Kidney (tissue), 14 donors: ENCODE measurements around the gene SLC2A8. TPM values are rescaled to one million over a fixed set of nuclear protein-coding genes. Genes with fewer than 3 reads are reported as not detected.

Experiments
- DNase-seq, 5 donors: peaks; one replicate each; pipeline ENCODE4 v3.0.0-alpha.2; 2013 to 2020
- FAIRE-seq: peaks from 2 replicates; lab custom pipeline; 2012; peaks lifted over from hg19 to GRCh38; lab: Jason Lieb, UNC
- H3K27ac ChIP-seq, 2 donors: one replicate each; pipeline ENCODE4 v1.7.0; 2013; ENCODE audit warnings: low read depth in 2 of 2, low read length in 2 of 2, inconsistent platforms in 1 of 2
- H3K27me3 ChIP-seq: one replicate; pipeline ENCODE4 v1.7.1; 2013; ENCODE audit warnings: low read length, inconsistent platforms; ENCODE audit not compliant: control insufficient read depth, insufficient read depth
- H3K36me3 ChIP-seq, 3 donors: one replicate each; pipeline versions ENCODE4 v1.7.0 to v1.7.1; 2013; ENCODE audit warnings: low read length in 3 of 3, control low read depth in 1 of 3, inconsistent platforms in 1 of 3; ENCODE audit not compliant: insufficient read depth in 3 of 3, control insufficient read depth in 2 of 3
- H3K4me1 ChIP-seq, 3 donors: one replicate each; pipeline versions ENCODE4 v1.7.0 to v1.7.1; 2013; ENCODE audit warnings: low read length in 3 of 3, inconsistent platforms in 1 of 3, low read depth in 1 of 3; ENCODE audit not compliant: control insufficient read depth in 2 of 3, insufficient read depth in 2 of 3
- H3K4me3 ChIP-seq, 3 donors: one replicate each; pipeline versions ENCODE4 v1.7.0 to v1.8.1; 2013; ENCODE audit warnings: low read length in 3 of 3, control low read depth in 1 of 3, inconsistent platforms in 1 of 3
- H3K9ac ChIP-seq, 3 donors: one replicate each; pipeline versions ENCODE4 v1.7.0 to v1.7.1; 2013; ENCODE audit warnings: low read length in 3 of 3, control low read depth in 1 of 3, inconsistent platforms in 1 of 3
- H3K9me3 ChIP-seq, 3 donors: one replicate each; pipeline versions ENCODE4 v1.7.0 to v1.7.1; 2013; ENCODE audit warnings: low read length in 3 of 3, control low read depth in 1 of 3, inconsistent platforms in 1 of 3; ENCODE audit not compliant: control insufficient read depth in 2 of 3, insufficient read depth in 1 of 3
- intact Hi-C: fragments of 100-400 bp; cut with DNase I; formaldehyde crosslinking; loops from one replicate; pipeline ENCODE4 v1.11.1; 2022
- polyA plus RNA-seq: library from polyadenylated mRNA; stranded (reverse); fragments of 350-450 nt; fragmentation: Illumina TruSeq; extraction: RNeasy Lipid Tissue Mini Kit (QIAGEN cat#74804); gene quantifications from one replicate; pipeline ENCODE4 v1.2.3, GENCODE V29; 2014; ENCODE audit warnings: low read depth, low replicate concordance; ENCODE audit not compliant: insufficient read depth
- total RNA-seq: library from RNA; stranded (reverse); fragmentation: NEBNext Ultra II Directional; extraction: Animal tissue kit (Norgen Biotek cat#: 25700); gene quantifications from one replicate; pipeline ENCODE4 v1.2.1, GENCODE V29; 2021
- TF ChIP-seq, protein P1 (sequence below): IDR thresholded peaks from 3 replicates; pipeline ENCODE4 v1.5.1; 2012; ENCODE audit warnings: mild to moderate bottlenecking, moderate library complexity, borderline replicate concordance; ENCODE audit not compliant: insufficient read depth; ENCODE audit errors: extremely low read depth
- donor health status: control.
- donor health status: control.
- donor health status: control.
- donor health status: control.
- donor health status: control.
- donor health status: DM: yes; HTN: yes; CAD: no.
- donor health status: Normal renal cell carcinoma (clear cell type).

Gene SLC2A8
- total and polyA plus RNA-seq, 2 donors from 2014 or later, result 15.3 to 22.0 TPM

- no peak for FAIRE-seq
- H3K4me3 ChIP-seq, result peak overlapping the region; percentile 86 to 97 (median 91)
- TF ChIP-seq, protein P1, sequence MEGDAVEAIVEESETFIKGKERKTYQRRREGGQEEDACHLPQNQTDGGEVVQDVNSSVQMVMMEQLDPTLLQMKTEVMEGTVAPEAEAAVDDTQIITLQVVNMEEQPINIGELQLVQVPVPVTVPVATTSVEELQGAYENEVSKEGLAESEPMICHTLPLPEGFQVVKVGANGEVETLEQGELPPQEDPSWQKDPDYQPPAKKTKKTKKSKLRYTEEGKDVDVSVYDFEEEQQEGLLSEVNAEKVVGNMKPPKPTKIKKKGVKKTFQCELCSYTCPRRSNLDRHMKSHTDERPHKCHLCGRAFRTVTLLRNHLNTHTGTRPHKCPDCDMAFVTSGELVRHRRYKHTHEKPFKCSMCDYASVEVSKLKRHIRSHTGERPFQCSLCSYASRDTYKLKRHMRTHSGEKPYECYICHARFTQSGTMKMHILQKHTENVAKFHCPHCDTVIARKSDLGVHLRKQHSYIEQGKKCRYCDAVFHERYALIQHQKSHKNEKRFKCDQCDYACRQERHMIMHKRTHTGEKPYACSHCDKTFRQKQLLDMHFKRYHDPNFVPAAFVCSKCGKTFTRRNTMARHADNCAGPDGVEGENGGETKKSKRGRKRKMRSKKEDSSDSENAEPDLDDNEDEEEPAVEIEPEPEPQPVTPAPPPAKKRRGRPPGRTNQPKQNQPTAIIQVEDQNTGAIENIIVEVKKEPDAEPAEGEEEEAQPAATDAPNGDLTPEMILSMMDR, result no peak
- peak overlapping the region; percentile 84 to 88 for H3K27ac ChIP-seq
- peak overlapping the region; percentile 74 to 93 (median 86) for H3K9ac ChIP-seq
- peaks cover 0 to 15% (median 15%) of the 10 kb centered on the region in 3 donors for H3K4me1 ChIP-seq
- peaks cover 0 to 2% (median 0%) of the 10 kb centered on the region in 3 donors for H3K36me3 ChIP-seq
- DNase-seq, result no peak
- intact Hi-C loops, result no loop called here
- no peaks in the 10 kb centered on the region for H3K27me3 ChIP-seq
- H3K9me3 ChIP-seq, result no peaks in the 10 kb centered on the region
Measured at GRCh38 chr9:127424676-127424999, 27.7 kb downstream of the SLC2A8 start.

DNA sequence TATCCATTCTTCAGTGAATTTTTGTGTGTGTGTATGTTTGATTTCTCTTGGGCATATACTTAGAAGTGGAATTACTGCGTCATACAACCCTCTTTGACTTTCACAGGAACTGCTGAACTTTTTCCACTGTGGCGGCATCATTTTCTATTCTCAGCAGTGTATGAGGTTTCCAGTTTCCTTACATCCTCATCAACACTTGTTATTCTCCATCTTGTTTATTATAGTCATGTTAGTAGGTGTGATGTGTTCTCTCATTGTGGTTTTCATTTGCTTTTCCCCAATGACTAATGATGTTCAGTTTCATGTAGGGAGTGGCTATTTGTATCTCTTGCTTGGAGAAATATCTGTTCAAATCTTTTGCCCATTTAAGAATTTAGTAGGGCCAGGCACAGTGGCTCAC is 29.8 kb downstream of the SLC2A8 start:
- intact Hi-C loops, result no loop called here

GRCh38 chr9:127428348-127428747 is 31.4 kb downstream of the SLC2A8 start:
- H3K27me3 ChIP-seq, result no peaks in the 10 kb centered on the region
- H3K9me3 ChIP-seq, result no peaks in the 10 kb centered on the region
- H3K4me1 ChIP-seq, result peaks cover 0 to 9% (median 4%) of the 10 kb centered on the region in 3 donors
- H3K27ac ChIP-seq, result no peak overlapping the region
- H3K9ac ChIP-seq, result no peak overlapping the region
- intact Hi-C loops, result no loop called here
- TF ChIP-seq, protein P1, result no peak
- H3K36me3 ChIP-seq, result peaks cover 0 to 10% (median 6%) of the 10 kb centered on the region in 3 donors
- DNase-seq (no peak), FAIRE-seq (no peak)
- H3K4me3 ChIP-seq, result no peak overlapping the region

More for the DNA sequence above, 29.8 kb downstream of the SLC2A8 start:
- no peak overlapping the region for H3K4me3 ChIP-seq
- no peaks in the 10 kb centered on the region for H3K9me3 ChIP-seq
- peaks cover 0 to 15% (median 15%) of the 10 kb centered on the region in 3 donors for H3K4me1 ChIP-seq
- H3K36me3 ChIP-seq, result peaks cover 0 to 6% (median 2%) of the 10 kb centered on the region in 3 donors
- no peak overlapping the region for H3K27ac ChIP-seq
- no peaks in the 10 kb centered on the region for H3K27me3 ChIP-seq
- TF ChIP-seq, protein P1, result no peak
- FAIRE-seq, result no peak
- H3K9ac ChIP-seq, result no peak overlapping the region
- no peak for DNase-seq

- Histone ChIP-seq H3K9ac (no peak overlapping the region), H3K27ac (no peak overlapping the region), H3K4me3 (no peak overlapping the region), H3K27me3 (no peaks in the 10 kb centered on the region), H3K4me1 (peaks cover 0 to 3% (median 0%) of the 10 kb centered on the region in 3 donors), H3K36me3 (peaks cover 5 to 26% (median 22%) of the 10 kb centered on the region in 3 donors), H3K9me3 (no peaks in the 10 kb centered on the region)
- TF ChIP-seq, protein P1, result no peak
- FAIRE-seq (no peak), DNase-seq (no peak)
- intact Hi-C loops, result no loop called here
Measured at GRCh38 chr9:127430415-127430814, 33.4 kb downstream of the SLC2A8 start.
